NCI-H460 (cell line): ENCODE measurements around the gene TMCC1. TPM values are rescaled to one million over a fixed set of nuclear protein-coding genes. Genes with fewer than 3 reads are reported as not detected.
A peak's percentile ranks its signal among the peaks of the same experiment; 100 is the strongest.
"Not testable (repeated sequence)": the region's sequence is repeated elsewhere in the genome, so short reads cannot be mapped to it uniquely, and the experiment has no call there.

Source experiments
- DNase-seq: peaks from one replicate; pipeline ENCODE4 v3.0.0-alpha.2; 2016; ENCODE audit warnings: low read depth; ENCODE audit errors: extremely low read depth
- total RNA-seq: library from RNA; depleted of rRNA; stranded (reverse); fragments of >200 nt; shearing (Covaris generic); gene quantifications from 2 replicates; pipeline ENCODE4 v1.2.3, GENCODE V29; 2014

The TMCC1 gene
- total RNA-seq, 1 experiment from 2014 or later: 9.7 TPM

- DNase-seq: no peak
Observed at GRCh38 chr3:129837065-129837642, 56.4 kb downstream of the TMCC1 start.

GRCh38 chr3:129836381-129837064 lies 57.0 kb downstream of the TMCC1 start:
- DNase-seq: no peak

- DNase-seq: no peak
Observed at GRCh38 chr3:129835198-129835597, 58.3 kb downstream of the TMCC1 start.

- no peak for DNase-seq
Observed at GRCh38 chr3:129834580-129834979, 58.9 kb downstream of the TMCC1 start.

GRCh38 chr3:129831942-129832341 lies 61.6 kb downstream of the TMCC1 start:
- DNase-seq: not testable (repeated sequence)

- no peak for DNase-seq
Observed at GRCh38 chr3:129831503-129831902, 62.0 kb downstream of the TMCC1 start.

- peak; percentile 61 for DNase-seq
Observed at GRCh38 chr3:129829640-129830039, 63.9 kb downstream of the TMCC1 start.

GRCh38 chr3:129827765-129828164 lies 65.7 kb downstream of the TMCC1 start:
- DNase-seq: no peak

- DNase-seq: peak; percentile 51
Observed at GRCh38 chr3:129824926-129825541, 68.5 kb downstream of the TMCC1 start.

- no peak for DNase-seq
Observed at GRCh38 chr3:129822679-129823078, 70.8 kb downstream of the TMCC1 start.

- no peak for DNase-seq
Observed at GRCh38 chr3:129822241-129822640, 71.3 kb downstream of the TMCC1 start.

- no peak for DNase-seq
Observed at GRCh38 chr3:129820587-129820986, 72.9 kb downstream of the TMCC1 start.

- DNase-seq: no peak
Observed at GRCh38 chr3:129812589-129812988, 80.9 kb downstream of the TMCC1 start.

- DNase-seq: no peak
Observed at GRCh38 chr3:129809297-129809696, 84.2 kb downstream of the TMCC1 start.

- DNase-seq: no peak
Observed at GRCh38 chr3:129796146-129796545, 97.4 kb downstream of the TMCC1 start.

GRCh38 chr3:129795186-129796010 lies 98.1 kb downstream of the TMCC1 start:
- DNase-seq: no peak

GRCh38 chr3:129794311-129795185 lies 99.0 kb downstream of the TMCC1 start:
- no peak for DNase-seq

- DNase-seq: no peak
Observed at GRCh38 chr3:129793942-129794310, 99.6 kb downstream of the TMCC1 start.

GRCh38 chr3:129793319-129793718 lies 100.2 kb downstream of the TMCC1 start:
- DNase-seq: no peak

GRCh38 chr3:129783470-129783869 lies 110.0 kb downstream of the TMCC1 start:
- DNase-seq: no peak
